CD4-positive, alpha-beta memory T cell (primary cell): ENCODE results near the gene CDH15. TPM values are rescaled to one million over a fixed set of nuclear protein-coding genes. Genes with fewer than 3 reads are reported as not detected.

Experiments
- CTCF ChIA-PET: fragments of 350-600 bp; sonication (Branson Sonifier 250); formaldehyde crosslinking; loops from one replicate; lab custom pipeline; 2021; ENCODE audit warnings: inconsistent platforms; ENCODE audit not compliant: partially characterized antibody; lab: Charles Lee
- POLR2A ChIA-PET: fragments of 350-600 bp; sonication (Branson Sonifier 250); formaldehyde crosslinking; loops from one replicate; lab custom pipeline; 2021; ENCODE audit not compliant: partially characterized antibody; lab: Charles Lee
- DNase-seq, 5 donors: peaks; one replicate each; pipeline versions ENCODE4 v3.0.0 to v3.0.0-alpha.2; 2020 to 2022; ENCODE audit warnings: mixed read lengths in 1 of 5
- H3K27ac ChIP-seq: one replicate; pipeline ENCODE4 v1.7.0; 2013; ENCODE audit warnings: low read depth, low read length
- H3K27me3 ChIP-seq: 2 replicates; pipeline ENCODE4 v1.7.0; 2013; ENCODE audit warnings: mild to moderate bottlenecking, low read length, moderate library complexity; ENCODE audit not compliant: insufficient read depth
- H3K36me3 ChIP-seq: 2 replicates; pipeline ENCODE4 v1.7.0; 2013; ENCODE audit warnings: mild to moderate bottlenecking, low read length, moderate library complexity; ENCODE audit not compliant: insufficient read depth
- H3K4me1 ChIP-seq: 2 replicates; pipeline ENCODE4 v1.7.0; 2013; ENCODE audit warnings: mild to moderate bottlenecking, low read length, moderate library complexity; ENCODE audit not compliant: insufficient read depth
- H3K4me3 ChIP-seq, 2 donors: one replicate each; pipeline ENCODE4 v1.7.0; 2013; ENCODE audit warnings: low read length in 2 of 2, mild to moderate bottlenecking in 1 of 2
- H3K9me3 ChIP-seq, 2 donors: one replicate each; pipeline ENCODE4 v1.7.0; 2013; ENCODE audit warnings: low read length in 2 of 2, control low read depth in 1 of 2; ENCODE audit not compliant: control insufficient read depth in 1 of 2
- H3K27ac Mint-ChIP-seq, 7 donors: one replicate each; pipeline ENCODE4 v1.8.0; 2020 to 2021; ENCODE audit warnings: mixed read lengths in 7 of 7, mild to moderate bottlenecking in 6 of 7, inconsistent platforms in 3 of 7, moderate library complexity in 3 of 7
- H3K27me3 Mint-ChIP-seq, 2 donors: one replicate each; pipeline ENCODE4 v1.8.0; 2020 to 2021; ENCODE audit warnings: mixed read lengths in 2 of 2
- H3K36me3 Mint-ChIP-seq, 2 donors: one replicate each; pipeline ENCODE4 v1.8.0; 2020 to 2021; ENCODE audit warnings: mixed read lengths in 2 of 2, inconsistent platforms in 1 of 2, mild to moderate bottlenecking in 1 of 2
- H3K4me1 Mint-ChIP-seq, 4 donors: one replicate each; pipeline ENCODE4 v1.8.0; 2020 to 2021; ENCODE audit warnings: mixed read lengths in 4 of 4, mild to moderate bottlenecking in 1 of 4
- H3K4me3 Mint-ChIP-seq, 8 donors: one replicate each; pipeline ENCODE4 v1.8.0; 2020 to 2021; ENCODE audit warnings: mixed read lengths in 8 of 8, mild to moderate bottlenecking in 7 of 8, moderate library complexity in 6 of 8, inconsistent platforms in 3 of 8
- H3K9me3 Mint-ChIP-seq, 8 donors: one replicate each; pipeline ENCODE4 v1.8.0; 2020 to 2021; ENCODE audit warnings: mixed read lengths in 8 of 8, mild to moderate bottlenecking in 5 of 8, inconsistent platforms in 3 of 8, moderate library complexity in 1 of 8
- intact Hi-C: fragments of 100-400 bp; cut with micrococcal nuclease; formaldehyde crosslinking; loops from one replicate; pipeline ENCODE4 v1.15.1; 2023
- polyA plus RNA-seq, 2 donors: library from polyadenylated mRNA; unstranded; fragments of 300-500 nt; fragmentation: Illumina TruSeq; gene quantifications; one replicate each; pipeline ENCODE4 v1.2.3, GENCODE V29; 2021
- total RNA-seq, 2 experiments: library from RNA; stranded (reverse); gene quantifications; one replicate each; pipeline ENCODE4 v1.2.3, GENCODE V29; 2021

CDH15 gene
- total and polyA plus RNA-seq, 4 experiments from 2014 or later = not detected

DNA sequence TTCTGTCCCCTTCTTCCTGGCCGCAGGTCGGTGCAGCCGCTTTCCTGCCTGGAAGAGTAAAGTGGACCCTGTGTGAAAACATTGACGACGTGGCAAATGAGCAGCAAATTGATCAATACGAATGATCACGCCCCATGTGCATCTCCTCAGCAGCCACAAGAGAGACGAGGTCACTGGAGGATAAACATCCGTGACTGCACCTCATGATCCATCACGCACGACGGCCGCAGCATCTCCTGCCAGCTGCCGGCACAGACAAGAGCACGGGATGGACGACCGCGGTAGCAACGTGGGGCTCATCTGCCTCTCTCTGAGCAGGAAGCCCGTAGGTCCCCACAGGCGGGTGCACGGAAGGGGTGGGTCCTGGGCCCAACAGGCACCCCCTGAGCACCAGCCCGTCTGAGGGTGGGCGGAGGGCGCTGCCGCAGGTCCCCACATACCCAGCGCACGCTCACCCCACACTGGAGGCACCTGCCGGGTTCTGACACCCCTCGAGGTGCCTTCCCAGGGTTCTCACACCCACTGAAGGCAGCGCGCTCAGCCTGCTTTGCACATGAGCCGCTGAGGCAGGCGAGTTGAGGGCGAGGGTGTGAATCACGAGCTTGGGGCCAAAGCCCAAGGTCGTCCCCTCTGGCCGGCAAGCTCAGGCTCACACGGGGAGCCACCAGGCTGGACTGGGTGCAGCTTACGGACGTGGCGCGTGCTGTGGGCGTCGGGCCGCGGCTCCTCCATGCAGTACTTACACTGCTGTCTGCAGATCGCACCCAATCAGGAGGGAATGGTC, 12.3 kb upstream of the CDH15 start:
- CTCF ChIA-PET = no interaction called here
- Mint-ChIP-seq H3K27me3 (no peaks in the 10 kb centered on the region), H3K9me3 (no peaks in the 10 kb centered on the region), H3K36me3 (no peaks in the 10 kb centered on the region), H3K4me3 (no peak overlapping the region), H3K27ac (peak overlapping the region in 1 of 7 donors; percentile 36), H3K4me1 (peaks cover 0 to 20% (median 1%) of the 10 kb centered on the region in 4 donors)
- no peak overlapping the region for H3K4me3 ChIP-seq
- intact Hi-C loops = no loop called here
- H3K27me3 ChIP-seq = no peaks in the 10 kb centered on the region
- no peaks in the 10 kb centered on the region for H3K4me1 ChIP-seq
- no peak overlapping the region for H3K27ac ChIP-seq
- no peak for DNase-seq
- no peaks in the 10 kb centered on the region for H3K9me3 ChIP-seq
- POLR2A ChIA-PET = interaction anchor here (0.5 kb wide), 1 partner anchor 30 kb away, joined by 3 read pairs; no protein-coding TSS in a partner anchor
- H3K36me3 ChIP-seq = no peaks in the 10 kb centered on the region

DNA sequence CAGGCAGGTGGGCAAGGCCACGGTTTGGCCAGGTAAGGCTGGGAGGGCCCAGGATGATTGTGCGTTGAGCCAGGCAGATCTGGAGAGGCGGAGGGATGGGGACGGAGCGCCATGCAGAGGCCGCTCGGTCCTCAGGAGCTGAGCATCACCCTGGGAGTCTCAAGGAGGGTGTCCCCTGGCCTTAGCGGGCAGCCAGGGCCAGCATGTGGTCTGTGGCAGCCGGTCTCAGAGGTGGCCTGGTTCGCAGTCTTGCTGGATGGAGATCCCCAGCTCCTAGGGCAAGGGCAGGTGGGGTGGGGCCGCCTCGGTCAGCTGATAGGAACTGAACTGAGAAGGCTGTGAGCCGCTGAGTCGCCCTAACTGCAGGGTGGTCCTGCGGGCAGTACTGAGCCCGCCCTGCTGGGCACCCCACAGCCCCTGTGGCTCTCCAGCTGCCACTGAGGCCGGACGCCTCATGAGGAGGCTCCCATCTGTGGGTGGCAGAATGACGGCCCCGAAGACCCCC, 11.6 kb upstream of the CDH15 start:
- H3K36me3 ChIP-seq = no peaks in the 10 kb centered on the region
- no peak overlapping the region for H3K27ac ChIP-seq
- no peaks in the 10 kb centered on the region for H3K27me3 ChIP-seq
- POLR2A ChIA-PET = no interaction called here
- Mint-ChIP-seq H3K4me3 (no peak overlapping the region), H3K9me3 (no peaks in the 10 kb centered on the region), H3K4me1 (peaks cover 0 to 20% (median 1%) of the 10 kb centered on the region in 4 donors), H3K27me3 (no peaks in the 10 kb centered on the region), H3K27ac (peak overlapping the region in 1 of 7 donors; percentile 36), H3K36me3 (no peaks in the 10 kb centered on the region)
- intact Hi-C loops = no loop called here
- no peak for DNase-seq
- H3K4me3 ChIP-seq = no peak overlapping the region
- H3K9me3 ChIP-seq = no peaks in the 10 kb centered on the region
- CTCF ChIA-PET = no interaction called here
- H3K4me1 ChIP-seq = no peaks in the 10 kb centered on the region

DNA sequence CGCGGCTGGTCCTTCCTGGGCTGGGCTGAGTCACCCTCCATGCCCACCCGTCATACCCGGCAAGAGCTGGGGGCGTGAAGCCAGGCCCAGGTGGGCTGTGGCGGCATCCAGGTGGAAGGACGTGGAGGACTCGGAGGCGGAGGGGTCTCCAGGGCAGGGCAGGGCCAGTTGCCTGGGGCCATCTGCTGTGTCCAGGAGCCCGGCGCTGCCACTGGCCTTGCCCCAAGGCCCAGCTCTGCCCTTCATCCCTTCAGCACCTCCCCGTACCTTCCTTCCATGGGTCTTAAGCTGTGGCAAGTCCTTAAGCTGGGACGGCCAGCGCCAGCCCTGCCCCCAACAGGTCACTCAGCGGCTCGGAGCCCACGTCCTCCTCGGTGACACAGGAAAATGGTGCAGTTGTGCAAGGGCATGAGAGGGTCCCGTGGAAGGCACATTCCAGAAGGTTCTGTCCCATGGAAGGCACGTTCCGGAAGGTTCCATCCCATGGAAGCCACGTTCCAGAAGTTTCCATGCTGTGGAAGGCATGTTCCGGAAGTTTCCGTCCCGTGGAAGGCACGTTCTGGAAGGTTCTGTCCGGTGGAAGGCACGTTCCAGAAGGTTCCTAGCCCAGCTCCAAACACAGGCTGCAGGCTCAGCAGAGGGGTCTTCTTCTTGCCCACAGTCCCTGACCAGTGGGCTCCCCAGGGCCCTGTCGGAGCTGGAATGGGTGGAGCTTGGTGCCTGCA, 10.4 kb upstream of the CDH15 start:
- Mint-ChIP-seq H3K36me3 (no peaks in the 10 kb centered on the region), H3K4me1 (peaks cover 0 to 11% (median 1%) of the 10 kb centered on the region in 4 donors), H3K27me3 (no peaks in the 10 kb centered on the region), H3K27ac (peak overlapping the region in 2 of 7 donors; percentile 18 to 48), H3K9me3 (no peaks in the 10 kb centered on the region), H3K4me3 (no peak overlapping the region)
- intact Hi-C loops = no loop called here
- ChIA-PET POLR2A (no interaction called here), CTCF (no interaction called here)
- no peaks in the 10 kb centered on the region for H3K27me3 ChIP-seq
- H3K36me3 ChIP-seq = no peaks in the 10 kb centered on the region
- no peaks in the 10 kb centered on the region for H3K4me1 ChIP-seq
- no peak for DNase-seq
- H3K27ac ChIP-seq = no peak overlapping the region
- H3K9me3 ChIP-seq = no peaks in the 10 kb centered on the region
- H3K4me3 ChIP-seq = no peak overlapping the region

DNA sequence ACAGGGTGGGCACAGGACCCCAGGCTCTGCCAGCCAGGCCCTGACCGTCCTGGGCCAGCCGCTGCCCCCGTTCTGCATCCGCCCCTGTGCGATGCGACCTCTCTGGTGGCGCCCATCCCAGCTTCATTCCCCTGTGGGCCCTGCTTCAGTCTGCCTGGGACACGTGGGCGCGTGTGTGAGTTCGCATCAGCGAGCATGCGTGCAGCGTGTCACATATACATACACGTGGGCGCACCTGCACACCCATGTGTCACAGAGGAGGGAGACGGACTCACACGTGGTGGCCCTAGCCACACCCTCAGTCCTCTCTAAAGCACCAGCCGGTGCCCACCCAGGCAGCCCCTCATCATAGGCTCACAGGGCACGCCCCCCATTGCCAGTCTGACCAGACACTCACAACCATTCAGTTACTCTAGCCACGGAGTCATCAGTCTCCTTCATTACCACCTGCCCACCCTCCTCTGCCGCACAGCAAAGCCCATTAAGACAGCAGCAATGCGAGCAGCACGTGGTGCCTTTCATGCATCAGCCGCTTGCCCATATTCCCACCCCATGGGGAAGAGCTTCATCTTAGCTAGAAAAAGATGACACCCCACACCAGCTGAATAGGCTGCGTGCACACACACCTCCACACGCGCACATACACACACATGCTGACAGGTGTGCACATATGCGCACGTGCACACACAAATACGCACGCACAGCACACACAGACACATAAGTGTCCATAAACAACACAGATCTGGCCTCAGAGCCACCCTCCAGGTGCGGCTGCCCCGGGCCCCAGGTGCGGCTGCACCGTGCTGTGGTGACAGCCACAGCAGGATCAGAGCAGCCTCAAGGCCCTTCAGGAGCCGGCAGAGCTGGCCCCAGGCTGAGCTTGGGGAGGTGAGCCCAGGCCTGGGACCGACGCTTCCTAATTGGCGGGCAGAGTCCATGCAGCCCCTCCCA, 9.5 kb upstream of the CDH15 start:
- DNase-seq = no peak
- Histone ChIP-seq H3K9me3 (no peaks in the 10 kb centered on the region), H3K4me3 (no peak overlapping the region), H3K36me3 (no peaks in the 10 kb centered on the region), H3K27ac (no peak overlapping the region), H3K4me1 (peaks cover 2% of the 10 kb centered on the region), H3K27me3 (no peaks in the 10 kb centered on the region)
- Mint-ChIP-seq H3K9me3 (no peaks in the 10 kb centered on the region), H3K36me3 (no peaks in the 10 kb centered on the region), H3K4me1 (peaks cover 0 to 9% (median 1%) of the 10 kb centered on the region in 4 donors), H3K4me3 (peak overlapping the region in 1 of 8 donors; percentile 49), H3K27me3 (no peaks in the 10 kb centered on the region), H3K27ac (peak overlapping the region in 3 of 7 donors; percentile 49 to 92 (median 67))
- CTCF ChIA-PET = no interaction called here
- intact Hi-C loops = no loop called here
- POLR2A ChIA-PET = no interaction called here

DNA sequence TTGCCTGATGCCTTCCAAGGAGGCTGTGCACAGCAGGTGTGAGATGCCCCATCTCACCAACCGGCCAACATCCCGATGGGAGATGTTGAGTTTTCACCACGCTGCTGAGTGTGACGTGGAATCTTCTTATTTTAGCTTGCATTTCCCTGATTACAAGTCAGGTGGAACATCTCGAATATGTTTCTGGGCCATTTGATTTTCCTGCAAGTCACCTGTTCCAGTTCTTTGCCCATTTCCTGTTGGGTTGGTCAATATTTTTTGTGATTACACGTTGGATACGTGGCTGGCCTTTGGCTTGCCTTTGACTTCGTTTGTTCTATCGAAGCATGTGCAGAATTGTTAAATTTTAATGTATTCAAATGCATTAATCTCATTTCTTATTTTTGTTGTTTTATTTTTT, 8.3 kb upstream of the CDH15 start:
- H3K36me3 ChIP-seq = no peaks in the 10 kb centered on the region
- no peaks in the 10 kb centered on the region for H3K27me3 Mint-ChIP-seq
- H3K36me3 Mint-ChIP-seq = no peaks in the 10 kb centered on the region
- intact Hi-C loops = no loop called here
- peaks cover 10% of the 10 kb centered on the region for H3K4me1 ChIP-seq
- no peak overlapping the region for H3K27ac ChIP-seq
- peaks cover 0 to 3% (median 0%) of the 10 kb centered on the region in 4 donors for H3K4me1 Mint-ChIP-seq
- H3K9me3 Mint-ChIP-seq = no peaks in the 10 kb centered on the region
- H3K27me3 ChIP-seq = no peaks in the 10 kb centered on the region
- ChIA-PET CTCF (interaction anchor here (1.4 kb wide), 1 partner anchor 348 kb away, joined by 3 read pairs; no protein-coding TSS in a partner anchor), POLR2A (interaction anchor here (0.7 kb wide), 1 partner anchor 68 kb away, joined by 3 read pairs; no protein-coding TSS in a partner anchor)
- no peak overlapping the region for H3K4me3 Mint-ChIP-seq
- no peak overlapping the region for H3K27ac Mint-ChIP-seq
- H3K4me3 ChIP-seq = no peak overlapping the region
- no peak for DNase-seq
- no peaks in the 10 kb centered on the region for H3K9me3 ChIP-seq

DNA sequence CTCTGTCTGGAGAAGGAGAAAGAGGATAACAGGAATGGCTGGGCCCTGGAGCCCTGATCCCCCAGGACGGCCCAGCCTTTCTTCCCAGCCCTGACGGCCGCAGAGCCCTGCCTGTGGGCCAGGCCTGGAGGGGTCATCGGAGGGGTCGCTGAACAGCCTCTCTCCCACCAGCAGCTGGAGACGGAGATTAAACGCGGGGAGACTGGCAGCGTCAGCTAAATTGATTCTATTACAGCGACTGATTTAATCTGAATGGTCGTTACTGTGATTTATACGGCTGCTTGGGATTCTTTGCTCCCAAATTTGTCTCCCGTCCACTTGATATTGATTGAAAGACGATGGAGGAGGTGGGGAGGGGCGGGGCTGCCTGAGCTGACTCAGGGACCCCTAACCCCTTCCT, 7.1 kb upstream of the CDH15 start:
- Histone ChIP-seq H3K4me3 (no peak overlapping the region), H3K4me1 (peaks cover 10% of the 10 kb centered on the region), H3K27me3 (no peaks in the 10 kb centered on the region), H3K9me3 (no peaks in the 10 kb centered on the region), H3K36me3 (no peaks in the 10 kb centered on the region), H3K27ac (no peak overlapping the region)
- Mint-ChIP-seq H3K9me3 (no peaks in the 10 kb centered on the region), H3K4me1 (no peaks in the 10 kb centered on the region), H3K36me3 (no peaks in the 10 kb centered on the region), H3K27me3 (no peaks in the 10 kb centered on the region), H3K27ac (no peak overlapping the region), H3K4me3 (no peak overlapping the region)
- intact Hi-C loops = no loop called here
- no peak for DNase-seq
- ChIA-PET CTCF (interaction anchor here (1.4 kb wide), 1 partner anchor 349 kb away, joined by 3 read pairs; no protein-coding TSS in a partner anchor), POLR2A (interaction anchor here (0.8 kb wide), 1 partner anchor 71 kb away, joined by 3 read pairs; the partner anchor contains the start of gene ACSF3)
